H9 (cell line): ENCODE measurements around the gene AK9. TPM values are rescaled to one million over a fixed set of nuclear protein-coding genes. Genes with fewer than 3 reads are reported as not detected.
A peak's percentile ranks its signal among the peaks of the same experiment; 100 is the strongest.
"Not testable (repeated sequence)": the region's sequence is repeated elsewhere in the genome, so short reads cannot be mapped to it uniquely, and the experiment has no call there.

Experiments used
- DNase-seq: peaks from one replicate; pipeline ENCODE4 v3.0.0-alpha.2; 2017
- H2AFZ ChIP-seq: one replicate; pipeline ENCODE4 v1.6.1; 2013; ENCODE audit warnings: mild to moderate bottlenecking, low read length, control low read depth, moderate library complexity
- H2AK5ac ChIP-seq: 2 replicates; pipeline ENCODE4 v1.6.1; 2013; ENCODE audit warnings: low read length, control low read depth, mixed read lengths; ENCODE audit not compliant: insufficient read length
- H2BK120ac ChIP-seq: one replicate; pipeline ENCODE4 v1.6.1; 2013; ENCODE audit warnings: low read depth, mild to moderate bottlenecking, low read length, control low read depth, inconsistent platforms; ENCODE audit not compliant: poor library complexity, severe bottlenecking
- H2BK12ac ChIP-seq: 2 replicates; pipeline ENCODE4 v1.6.1; 2013; ENCODE audit warnings: low read length, control low read depth, mixed read lengths, low read depth; ENCODE audit not compliant: insufficient read length
- H2BK15ac ChIP-seq: 2 replicates; pipeline ENCODE4 v1.6.1; 2013; ENCODE audit warnings: low read depth, low read length, control low read depth
- H2BK20ac ChIP-seq: one replicate; pipeline ENCODE4 v1.6.1; 2013; ENCODE audit warnings: low read depth, mild to moderate bottlenecking, low read length, control low read depth, inconsistent platforms; ENCODE audit not compliant: poor library complexity, severe bottlenecking
- H2BK5ac ChIP-seq: 2 replicates; pipeline ENCODE4 v1.6.1; 2013; ENCODE audit warnings: low read length, control low read depth, mixed read lengths; ENCODE audit not compliant: insufficient read length
- H3K14ac ChIP-seq: 2 replicates; pipeline ENCODE4 v1.6.1; 2013; ENCODE audit warnings: low read length, control low read depth; ENCODE audit not compliant: insufficient read depth
- H3K18ac ChIP-seq: 2 replicates; pipeline ENCODE4 v1.6.1; 2013; ENCODE audit warnings: low read depth, mild to moderate bottlenecking, mixed read lengths, low read length, control low read depth; ENCODE audit not compliant: insufficient read length
- H3K23ac ChIP-seq: 2 replicates; pipeline ENCODE4 v1.6.1; 2013; ENCODE audit warnings: low read length, control low read depth, mixed read lengths, low read depth; ENCODE audit not compliant: insufficient read length
- H3K23me2 ChIP-seq: 2 replicates; pipeline ENCODE4 v1.6.1; 2013; ENCODE audit warnings: low read depth, mild to moderate bottlenecking, mixed read lengths, low read length, control low read depth; ENCODE audit not compliant: insufficient read length, poor library complexity, severe bottlenecking
- H3K27ac ChIP-seq: 2 replicates; pipeline ENCODE4 v1.5.1; 2013; ENCODE audit warnings: low read length, control low read depth, mixed read lengths, low read depth; ENCODE audit not compliant: insufficient read length
- H3K27me3 ChIP-seq: 2 replicates; pipeline ENCODE4 v1.6.1; 2013; ENCODE audit warnings: low read length, control low read depth, inconsistent platforms; ENCODE audit not compliant: insufficient read depth
- H3K4ac ChIP-seq: 2 replicates; pipeline ENCODE4 v1.6.1; 2013; ENCODE audit warnings: low read depth, mild to moderate bottlenecking, control low read depth, inconsistent platforms, low read length, moderate library complexity
- H3K4me1 ChIP-seq: 2 replicates; pipeline ENCODE4 v1.6.1; 2013; ENCODE audit warnings: low read length, control low read depth, inconsistent platforms; ENCODE audit not compliant: insufficient read depth
- H3K4me2 ChIP-seq: 2 replicates; pipeline ENCODE4 v1.6.1; 2013; ENCODE audit warnings: low read length, control low read depth, mixed read lengths; ENCODE audit not compliant: insufficient read length, insufficient read depth
- H3K56ac ChIP-seq: 2 replicates; pipeline ENCODE4 v1.6.1; 2013; ENCODE audit warnings: low read depth, mild to moderate bottlenecking, mixed read lengths, low read length, control low read depth; ENCODE audit not compliant: insufficient read length
- H3K79me1 ChIP-seq: 2 replicates; pipeline ENCODE4 v1.6.1; 2013; ENCODE audit warnings: low read depth, mild to moderate bottlenecking, moderate library complexity, low read length, control low read depth, inconsistent platforms; ENCODE audit not compliant: insufficient read depth, poor library complexity, severe bottlenecking
- H3K79me2 ChIP-seq: 2 replicates; pipeline ENCODE4 v1.6.1; 2013; ENCODE audit warnings: low read length, control low read depth, inconsistent platforms; ENCODE audit not compliant: insufficient read depth
- H3K9ac ChIP-seq: 2 replicates; pipeline ENCODE4 v1.6.1; 2013; ENCODE audit warnings: low read length, control low read depth, mixed read lengths; ENCODE audit not compliant: insufficient read length; ENCODE audit errors: extremely low read depth
- H3K9me3 ChIP-seq: one replicate; pipeline ENCODE4 v1.6.1; 2013; ENCODE audit warnings: low read depth, low read length, inconsistent platforms; ENCODE audit not compliant: control insufficient read depth
- H3T11ph ChIP-seq: one replicate; pipeline ENCODE4 v1.6.1; 2013; ENCODE audit warnings: mild to moderate bottlenecking, low read length, control low read depth, inconsistent platforms
- H4K20me1 ChIP-seq: one replicate; pipeline ENCODE4 v1.6.1; 2013; ENCODE audit not compliant: control insufficient read depth, insufficient read length, insufficient read depth
- H4K5ac ChIP-seq: 2 replicates; pipeline ENCODE4 v1.6.1; 2013; ENCODE audit warnings: low read depth, mild to moderate bottlenecking, mixed read lengths, low read length, control low read depth; ENCODE audit not compliant: insufficient read length
- H4K8ac ChIP-seq: replicated peaks from 2 replicates; pipeline ENCODE4 v1.6.1; 2013; ENCODE audit warnings: low read length, control low read depth, mixed read lengths, low read depth; ENCODE audit not compliant: insufficient read length
- H4K91ac ChIP-seq: 2 replicates; pipeline ENCODE4 v1.6.1; 2013; ENCODE audit warnings: low read depth, mild to moderate bottlenecking, moderate library complexity, mixed read lengths, low read length, control low read depth; ENCODE audit not compliant: insufficient read length
- H3K27ac Mint-ChIP-seq, 3 experiments: 2 replicates in 2 of 3; 3 replicates in 1 of 3; pipeline ENCODE4 v1.8.0; 2020 to 2021; ENCODE audit warnings: mixed read lengths in 3 of 3, mild to moderate bottlenecking in 1 of 3, moderate library complexity in 1 of 3
- H3K27me3 Mint-ChIP-seq: 2 replicates; pipeline ENCODE4 v1.8.0; 2021; ENCODE audit warnings: low read depth, mild to moderate bottlenecking, moderate library complexity, mixed read lengths
- H3K36me3 Mint-ChIP-seq, 3 experiments: 2 replicates in 2 of 3; 3 replicates in 1 of 3; pipeline ENCODE4 v1.8.0; 2020 to 2021; ENCODE audit warnings: low read depth in 3 of 3, mixed read lengths in 3 of 3; ENCODE audit not compliant: insufficient read depth in 1 of 3
- H3K4me1 Mint-ChIP-seq, 2 experiments: 2 replicates each; pipeline ENCODE4 v1.8.0; 2020; ENCODE audit warnings: mixed read lengths in 2 of 2
- H3K4me3 Mint-ChIP-seq, 2 experiments: 2 replicates in 1 of 2; 3 replicates in 1 of 2; pipeline ENCODE4 v1.8.0; 2020 to 2021; ENCODE audit warnings: mild to moderate bottlenecking in 2 of 2, mixed read lengths in 2 of 2, moderate library complexity in 1 of 2
- H3K9me3 Mint-ChIP-seq, 2 experiments: 2 replicates in 1 of 2; 3 replicates in 1 of 2; pipeline ENCODE4 v1.8.0; 2020; ENCODE audit warnings: mild to moderate bottlenecking in 2 of 2, mixed read lengths in 2 of 2, moderate library complexity in 1 of 2
- whole genome bisulfite sequencing: extraction: QIAGEN DNeasy Blood & Tissue Kit; methylation state at CpG from one replicate; pipeline ENCODE4 v1.1.7; 2013; ENCODE audit warnings: missing lambda C conversion rate, low lambda C conversion rate, mixed read lengths; ENCODE audit not compliant: insufficient read length; ENCODE audit errors: extremely low coverage; 5-methylcytosine and 5-hydroxymethylcytosine counted together
- total RNA-seq: library from RNA; stranded (reverse); gene quantifications from 2 replicates; pipeline ENCODE4 v1.2.1, GENCODE V29; 2021
- TF ChIP-seq, protein P1 (sequence below): fragments of 200-600 bp; sonication (generic); conservative IDR thresholded peaks from 3 replicates; pipeline ENCODE4 v1.8.0; 2021; ENCODE audit warnings: antibody characterized with exemption, mild to moderate bottlenecking

Gene AK9
- total RNA-seq, 1 experiment from 2014 or later: 2.3 TPM

DNA sequence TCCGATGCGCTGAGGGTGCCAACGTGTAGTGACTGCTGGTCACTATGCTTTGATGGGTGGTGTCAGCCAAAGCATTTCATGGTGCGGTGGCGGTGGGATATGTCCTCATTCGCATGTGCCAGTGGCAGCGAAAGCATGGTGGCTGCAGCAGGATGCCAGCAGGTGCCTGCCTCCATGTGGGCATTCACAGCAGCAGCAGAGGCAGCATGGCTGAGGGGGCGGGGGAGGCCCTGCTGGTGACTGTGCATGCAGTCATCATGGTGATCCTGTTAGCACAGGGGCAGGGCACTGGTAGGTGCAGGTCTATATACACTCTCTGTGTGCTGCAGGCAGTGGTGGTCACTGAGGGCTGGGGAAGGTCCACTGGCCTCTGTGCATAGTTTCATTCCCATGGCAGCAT is 22.1 kb upstream of the AK9 start:
- H3K9ac ChIP-seq: no peak overlapping the region
- H3K4me2 ChIP-seq: no peak overlapping the region
- H3K27me3 ChIP-seq: no peaks in the 10 kb centered on the region
- H2BK5ac ChIP-seq: no peak overlapping the region
- no peak overlapping the region for H4K5ac ChIP-seq
- H2BK12ac ChIP-seq: no peak overlapping the region
- H3K79me2 ChIP-seq: no peaks in the 10 kb centered on the region; the same call in 1 of the 2 replicates
- no peak overlapping the region for H2AFZ ChIP-seq
- Mint-ChIP-seq H3K9me3 (peaks cover 5 to 16% of the 10 kb centered on the region in 2 experiments; a peak in 4 of 5 replicates), H3K4me3 (no peak overlapping the region), H3K27ac (peak overlapping the region in 1 of 3 experiments; percentile 95; a peak in 1 of 7 replicates), H3K36me3 (peaks cover 9 to 26% (median 13%) of the 10 kb centered on the region in 3 experiments; a peak in 6 of 7 replicates), H3K4me1 (peaks cover 0 to 4% of the 10 kb centered on the region in 2 experiments; a peak in 1 of 4 replicates), H3K27me3 (no peaks in the 10 kb centered on the region)
- no peaks in the 10 kb centered on the region for H3K9me3 ChIP-seq
- DNase-seq: no peak
- H3K4me1 ChIP-seq: no peaks in the 10 kb centered on the region
- TF ChIP-seq, protein P1, sequence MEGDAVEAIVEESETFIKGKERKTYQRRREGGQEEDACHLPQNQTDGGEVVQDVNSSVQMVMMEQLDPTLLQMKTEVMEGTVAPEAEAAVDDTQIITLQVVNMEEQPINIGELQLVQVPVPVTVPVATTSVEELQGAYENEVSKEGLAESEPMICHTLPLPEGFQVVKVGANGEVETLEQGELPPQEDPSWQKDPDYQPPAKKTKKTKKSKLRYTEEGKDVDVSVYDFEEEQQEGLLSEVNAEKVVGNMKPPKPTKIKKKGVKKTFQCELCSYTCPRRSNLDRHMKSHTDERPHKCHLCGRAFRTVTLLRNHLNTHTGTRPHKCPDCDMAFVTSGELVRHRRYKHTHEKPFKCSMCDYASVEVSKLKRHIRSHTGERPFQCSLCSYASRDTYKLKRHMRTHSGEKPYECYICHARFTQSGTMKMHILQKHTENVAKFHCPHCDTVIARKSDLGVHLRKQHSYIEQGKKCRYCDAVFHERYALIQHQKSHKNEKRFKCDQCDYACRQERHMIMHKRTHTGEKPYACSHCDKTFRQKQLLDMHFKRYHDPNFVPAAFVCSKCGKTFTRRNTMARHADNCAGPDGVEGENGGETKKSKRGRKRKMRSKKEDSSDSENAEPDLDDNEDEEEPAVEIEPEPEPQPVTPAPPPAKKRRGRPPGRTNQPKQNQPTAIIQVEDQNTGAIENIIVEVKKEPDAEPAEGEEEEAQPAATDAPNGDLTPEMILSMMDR: no peak
- H4K8ac ChIP-seq: no peak overlapping the region
- no peaks in the 10 kb centered on the region for H4K20me1 ChIP-seq
- no peak overlapping the region for H2AK5ac ChIP-seq
- no peak overlapping the region for H4K91ac ChIP-seq
- no peak overlapping the region for H3K23ac ChIP-seq
- no peak overlapping the region; the same call in 1 of the 2 replicates for H3K14ac ChIP-seq
- no peak overlapping the region for H3K56ac ChIP-seq
- no CpG with 5 or more reads among the region's 8 CpGs for WGBS
- no peak overlapping the region for H3T11ph ChIP-seq
- H3K4ac ChIP-seq: no peak overlapping the region
- H3K27ac ChIP-seq: no peak overlapping the region
- H3K23me2 ChIP-seq: no peaks in the 10 kb centered on the region
- H2BK120ac ChIP-seq: no peak overlapping the region
- H2BK20ac ChIP-seq: no peak overlapping the region
- H2BK15ac ChIP-seq: no peak overlapping the region
- no peaks in the 10 kb centered on the region for H3K79me1 ChIP-seq
- H3K18ac ChIP-seq: no peak overlapping the region

DNA sequence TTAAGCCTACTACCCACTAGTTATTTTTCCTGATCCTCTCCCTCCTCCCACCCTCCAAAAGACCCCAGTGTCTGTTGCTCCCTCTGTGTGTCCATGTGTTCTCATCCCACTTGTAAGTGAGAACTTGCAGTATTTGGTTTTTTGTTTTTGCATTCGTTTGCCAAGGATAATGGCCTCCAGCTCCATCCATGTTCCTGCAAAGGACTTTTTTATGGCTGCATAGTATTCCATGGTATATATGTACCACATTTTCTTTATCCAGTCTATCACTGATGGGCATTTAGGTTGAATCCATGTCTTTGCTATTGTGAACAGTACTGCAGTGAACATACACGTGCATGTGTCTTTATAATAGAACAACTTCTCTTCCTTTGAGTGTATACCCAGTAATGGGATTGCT is 17.1 kb upstream of the AK9 start:
- not testable (repeated sequence) for DNase-seq, H3K27me3 Mint-ChIP-seq
- WGBS: no CpG with 5 or more reads among the region's 2 CpGs

More for the DNA sequence above, 17.1 kb upstream of the AK9 start:
- H3K9ac ChIP-seq, H3T11ph ChIP-seq, H3K79me2 ChIP-seq, H3K56ac ChIP-seq, H2BK20ac ChIP-seq, H2AK5ac ChIP-seq, H4K20me1 ChIP-seq, H2BK15ac ChIP-seq, H3K27me3 ChIP-seq, H3K4me3 Mint-ChIP-seq, H2BK5ac ChIP-seq, H3K14ac ChIP-seq, H3K4ac ChIP-seq, H3K23me2 ChIP-seq, H2AFZ ChIP-seq, H2BK12ac ChIP-seq, H3K4me2 ChIP-seq, H3K27ac ChIP-seq, H3K18ac ChIP-seq, H3K9me3 ChIP-seq, H3K4me1 ChIP-seq, H4K5ac ChIP-seq, H4K91ac ChIP-seq, H3K27ac Mint-ChIP-seq, H3K23ac ChIP-seq, H4K8ac ChIP-seq, H3K79me1 ChIP-seq, H2BK120ac ChIP-seq: not testable (repeated sequence)
- peaks cover 16 to 26% of the 10 kb centered on the region in 2 experiments for H3K4me1 Mint-ChIP-seq
- peaks cover 5 to 16% of the 10 kb centered on the region in 2 experiments; a peak in 4 of 5 replicates for H3K9me3 Mint-ChIP-seq
- peaks cover 8 to 27% (median 15%) of the 10 kb centered on the region in 3 experiments; a peak in 6 of 7 replicates for H3K36me3 Mint-ChIP-seq
